GM12873 (cell line): ENCODE measurements around the gene COL5A1.

Experiments
- CTCF ChIP-seq: IDR thresholded peaks from 2 replicates; pipeline ENCODE4 v1.5.1; 2012; ENCODE audit warnings: low read depth, mild to moderate bottlenecking, moderate library complexity, low read length, control low read depth; ENCODE audit not compliant: insufficient read depth; ENCODE audit errors: missing control alignments

Gene COL5A1

GRCh38 chr9:134637696-134638501, 3.7 kb upstream of the COL5A1 start:
- no peak for TF ChIP-seq CTCF

- no peak for TF ChIP-seq CTCF
Observed at GRCh38 chr9:134638502-134639090, 3.0 kb upstream of the COL5A1 start.

- no peak for TF ChIP-seq CTCF
Observed at GRCh38 chr9:134639994-134640393, 1.6 kb upstream of the COL5A1 start.

- TF ChIP-seq CTCF: no peak
Observed at GRCh38 chr9:134640506-134641172, 964 bp upstream of the COL5A1 start.

- TF ChIP-seq CTCF: no peak
Observed at GRCh38 chr9:134641990-134642384, 384 bp downstream of the COL5A1 start.

- no peak for TF ChIP-seq CTCF
Observed at GRCh38 chr9:134642385-134643181, 980 bp downstream of the COL5A1 start.
